HK-2 (cell line): ENCODE results near the gene DGKE.

Source experiments
- DNase-seq: peaks from one replicate; pipeline ENCODE4 v3.0.0-alpha.2; 2018; ENCODE audit not compliant: unreplicated experiment

DGKE gene

GRCh38 chr17:56849131-56849530 is 15.2 kb downstream of the DGKE start:
- DNase-seq, result no peak

- no peak for DNase-seq
Measured at GRCh38 chr17:56850591-56850990, 16.6 kb downstream of the DGKE start.

- no peak for DNase-seq
Measured at GRCh38 chr17:56851008-56851407, 17.1 kb downstream of the DGKE start.

GRCh38 chr17:56861899-56862298 is 27.9 kb downstream of the DGKE start:
- DNase-seq, result no peak

DNA sequence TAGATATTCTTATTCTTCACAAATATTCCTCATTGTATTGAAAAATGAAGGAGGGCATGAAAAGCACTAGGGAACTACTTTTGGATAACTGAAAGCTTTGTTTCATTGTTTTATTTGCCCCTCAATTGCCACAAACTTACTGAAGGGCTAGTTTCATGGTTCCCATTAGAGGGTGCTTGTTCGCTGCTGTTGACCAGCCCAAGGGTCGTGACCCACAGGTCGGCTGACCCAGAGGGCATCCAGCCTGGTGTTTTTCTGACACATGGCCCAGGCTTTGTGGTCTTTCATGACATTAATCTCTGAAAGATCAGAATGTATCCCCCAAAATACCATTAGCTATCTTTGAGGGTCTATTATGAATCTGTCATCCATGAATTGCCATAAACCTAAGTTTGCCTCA is 30.0 kb downstream of the DGKE start:
- DNase-seq, result no peak

DNA sequence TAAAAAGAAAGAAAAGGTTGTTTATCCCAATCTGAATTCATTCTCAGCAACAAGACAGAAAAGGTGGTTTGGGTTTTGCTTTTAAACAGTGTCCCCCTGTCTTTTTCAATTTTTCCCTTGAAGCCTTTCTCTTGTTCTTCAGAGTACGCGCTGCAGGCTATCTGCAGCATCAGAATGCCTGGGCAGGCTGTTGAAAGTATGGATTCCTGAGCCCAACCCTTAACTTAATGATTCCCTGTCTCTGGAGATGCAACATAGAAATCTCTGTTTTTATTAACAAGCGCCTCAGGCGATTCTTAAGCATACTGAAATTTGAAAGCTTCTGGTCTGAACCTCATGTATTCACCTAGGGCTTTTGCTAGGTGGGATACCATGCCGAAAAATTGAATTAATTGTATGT is 32.1 kb downstream of the DGKE start:
- DNase-seq, result no peak

GRCh38 chr17:56866496-56866895 is 32.5 kb downstream of the DGKE start:
- no peak for DNase-seq

DNA sequence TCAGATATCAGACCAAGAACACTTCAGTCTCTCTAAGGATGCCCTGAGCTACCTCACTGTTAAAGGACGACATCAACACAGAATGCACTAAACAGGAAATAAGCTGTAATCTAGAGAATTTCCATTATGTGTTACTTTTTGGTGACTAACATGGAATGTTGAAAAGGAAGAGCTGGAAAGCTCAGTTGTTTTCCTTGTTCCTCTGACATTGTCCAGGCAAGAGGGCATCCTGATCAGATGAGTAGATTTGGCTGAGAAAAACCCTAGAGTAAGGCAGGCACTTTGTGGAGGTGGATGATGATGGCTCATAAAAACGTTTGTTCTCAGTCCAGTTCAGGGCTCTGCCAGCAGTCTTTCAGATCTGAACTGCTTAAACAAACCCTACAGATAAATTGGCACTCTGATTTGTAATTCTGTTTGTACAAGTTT is 34.0 kb downstream of the DGKE start:
- no peak for DNase-seq

DNA sequence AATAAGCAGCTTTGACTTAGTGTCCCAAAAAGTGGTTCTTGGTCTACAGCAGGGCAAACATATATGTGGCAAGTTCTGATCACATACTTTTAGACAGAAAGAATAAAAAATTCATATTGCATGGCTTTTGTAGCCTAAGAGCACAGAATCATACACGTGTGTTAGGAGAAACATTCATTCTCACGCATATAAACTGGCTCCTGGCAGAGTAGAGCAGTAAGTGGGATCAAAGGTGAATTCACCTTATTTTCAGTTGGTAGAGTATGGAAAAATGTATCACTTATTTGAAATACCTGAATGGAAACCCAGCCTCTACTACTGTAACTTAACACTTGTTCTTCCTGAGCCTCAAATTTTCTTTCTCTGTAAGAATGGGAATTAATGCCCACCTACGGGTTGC is 34.8 kb downstream of the DGKE start:
- DNase-seq, result no peak

DNA sequence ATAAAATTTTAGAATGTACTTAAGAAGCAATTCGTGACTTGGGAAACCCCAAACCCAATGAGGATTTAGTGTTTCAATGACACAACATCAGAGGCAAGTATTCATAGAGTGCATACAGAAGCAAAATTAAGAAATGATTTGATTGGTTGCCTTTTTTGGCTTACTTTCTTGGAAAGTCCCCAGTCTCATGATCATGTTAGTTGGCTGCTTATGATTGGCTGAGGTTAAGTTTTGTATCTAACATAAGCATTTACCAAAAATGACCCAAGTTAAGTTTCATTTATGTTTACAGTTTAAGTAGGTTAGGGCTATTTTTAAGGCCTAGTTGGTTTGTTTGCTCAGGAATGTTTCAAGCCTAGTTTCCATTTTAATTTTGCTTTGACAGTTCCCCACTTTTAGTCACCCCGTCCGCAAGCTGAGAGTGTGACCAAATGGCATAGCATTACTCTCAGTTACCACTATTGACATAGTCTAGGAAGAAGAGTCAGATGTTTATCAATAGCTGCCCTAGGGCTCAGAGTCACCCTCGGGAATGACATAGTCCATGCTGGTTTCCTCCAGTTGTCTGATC is 36.2 kb downstream of the DGKE start:
- DNase-seq, result no peak

DNA sequence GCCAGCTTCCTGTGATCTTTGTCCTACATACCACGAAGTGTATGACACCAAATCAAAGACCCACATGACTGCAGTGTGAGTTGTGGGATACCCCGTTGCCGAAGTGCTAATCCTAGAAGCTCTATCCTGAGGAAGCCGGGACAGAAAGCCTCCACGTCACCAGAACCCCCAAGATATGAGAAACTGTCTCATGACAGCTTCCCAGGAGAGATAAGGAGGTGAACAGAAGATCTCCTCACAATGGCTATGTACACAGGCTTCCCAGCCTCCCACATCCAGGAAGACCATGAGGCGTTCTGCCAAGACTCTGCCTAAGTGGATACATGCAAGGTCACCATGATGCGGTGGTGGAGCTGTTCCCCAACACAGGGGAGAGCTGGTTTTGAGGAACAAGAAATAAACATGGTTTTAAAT is 42.8 kb downstream of the DGKE start:
- DNase-seq, result no peak

DNA sequence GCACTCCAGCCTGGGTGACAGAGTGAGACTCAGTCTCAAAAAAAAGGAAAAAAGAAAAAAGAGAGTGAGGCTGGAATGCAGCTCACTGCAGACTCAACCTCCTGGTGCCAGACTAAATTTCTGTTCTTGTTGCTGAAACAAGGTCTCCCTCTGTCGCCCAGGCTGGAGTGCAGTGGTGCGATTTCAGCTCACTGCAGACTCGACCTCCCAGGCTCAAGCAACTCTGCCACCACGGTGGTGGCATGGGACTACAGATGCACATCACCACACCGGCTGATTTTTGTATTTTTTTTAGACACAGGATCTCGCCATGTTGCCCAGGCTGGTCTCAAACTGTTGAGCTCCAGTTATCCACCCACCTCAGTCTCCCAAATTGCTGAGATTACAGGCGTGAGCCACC is 45.3 kb downstream of the DGKE start:
- DNase-seq, result no peak

GRCh38 chr17:56880133-56880532 is 46.2 kb downstream of the DGKE start:
- DNase-seq, result no peak

DNA sequence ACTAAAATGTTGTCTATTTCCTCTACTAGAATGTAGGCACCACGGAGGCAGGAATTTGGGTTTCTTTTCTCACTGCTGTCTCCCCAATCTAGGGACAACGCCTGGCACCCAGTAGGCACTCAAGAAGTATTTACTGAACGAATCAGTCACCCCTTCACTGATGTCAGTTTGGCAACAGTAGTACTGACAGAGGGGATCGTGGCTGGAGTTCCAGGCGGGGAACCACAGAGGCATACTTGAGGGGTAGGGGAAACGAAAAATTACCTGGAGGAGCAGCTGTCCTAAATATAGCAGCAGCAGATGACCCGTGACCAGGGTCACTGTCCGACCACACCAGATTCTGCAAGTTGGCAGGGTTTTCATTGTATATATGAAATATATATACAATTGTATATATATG is 46.6 kb downstream of the DGKE start:
- DNase-seq, result no peak

DNA sequence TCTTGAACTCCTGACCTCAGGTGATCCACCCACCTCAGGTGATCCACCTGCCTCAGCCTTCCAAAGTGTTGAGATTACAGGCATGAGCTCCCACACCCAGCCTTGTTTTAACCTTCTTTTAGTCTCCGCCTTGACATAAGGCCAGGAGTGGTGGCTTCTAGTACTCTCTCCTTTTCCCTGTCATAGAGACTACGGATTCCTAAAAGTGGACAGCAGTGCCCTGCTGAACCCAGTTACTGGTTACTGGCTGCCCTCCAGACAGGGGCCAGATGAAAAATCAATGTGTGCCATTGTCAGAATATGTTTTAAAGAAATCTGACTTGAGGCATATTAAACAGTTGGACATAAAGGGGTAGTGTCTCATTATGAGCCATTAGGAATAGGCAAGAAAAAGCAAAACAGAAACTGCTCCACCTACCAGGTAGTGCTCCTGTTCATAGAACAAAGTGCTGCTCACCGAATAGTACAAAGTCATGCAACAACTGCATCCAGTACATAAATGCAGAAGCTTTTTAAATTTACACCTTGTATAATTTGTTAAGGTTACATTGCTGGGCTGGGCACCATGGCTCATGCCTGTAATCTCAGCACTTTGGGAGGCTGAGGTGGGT is 47.8 kb downstream of the DGKE start:
- no peak for DNase-seq

- no peak for DNase-seq
Measured at GRCh38 chr17:56883616-56884015, 49.7 kb downstream of the DGKE start.

DNA sequence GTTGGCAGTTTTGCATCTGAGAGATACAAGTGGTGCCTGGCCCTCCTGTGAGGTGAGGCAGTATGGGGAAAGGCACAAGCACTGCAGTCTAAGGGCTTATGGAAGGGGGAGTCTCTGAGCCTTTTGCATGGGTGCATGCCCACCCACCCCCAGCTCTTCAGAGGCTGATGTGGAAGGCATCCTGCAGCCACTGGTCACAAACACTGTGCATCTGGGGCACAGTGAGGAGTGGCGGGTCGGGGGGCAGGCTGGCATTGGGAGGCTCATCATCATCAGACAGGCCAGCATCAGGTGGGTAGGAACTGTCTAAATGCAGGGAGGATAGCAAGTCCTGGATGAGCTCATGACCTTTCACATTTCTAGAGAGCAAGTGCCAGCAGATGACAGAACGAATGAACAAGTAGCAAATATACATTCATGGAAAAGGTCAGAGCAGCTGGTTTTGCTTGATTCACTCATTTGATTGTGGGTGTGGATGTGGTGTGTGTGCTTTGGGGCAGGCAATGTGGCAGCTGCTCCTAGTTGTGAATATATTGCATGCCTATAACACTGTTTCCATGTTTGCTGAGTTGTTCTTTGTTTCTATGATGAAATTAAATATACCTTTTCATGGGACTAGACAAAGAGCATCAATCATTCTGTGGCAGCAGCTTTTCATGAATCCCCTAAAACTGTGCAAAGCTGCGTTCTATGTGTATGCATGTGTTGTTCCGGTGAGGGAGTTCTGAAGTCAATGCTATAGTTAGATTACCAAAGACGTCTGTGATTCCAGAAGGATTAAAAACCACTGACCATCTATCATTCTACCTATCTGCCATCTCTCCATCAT is 50.7 kb downstream of the DGKE start:
- DNase-seq, result no peak

DNA sequence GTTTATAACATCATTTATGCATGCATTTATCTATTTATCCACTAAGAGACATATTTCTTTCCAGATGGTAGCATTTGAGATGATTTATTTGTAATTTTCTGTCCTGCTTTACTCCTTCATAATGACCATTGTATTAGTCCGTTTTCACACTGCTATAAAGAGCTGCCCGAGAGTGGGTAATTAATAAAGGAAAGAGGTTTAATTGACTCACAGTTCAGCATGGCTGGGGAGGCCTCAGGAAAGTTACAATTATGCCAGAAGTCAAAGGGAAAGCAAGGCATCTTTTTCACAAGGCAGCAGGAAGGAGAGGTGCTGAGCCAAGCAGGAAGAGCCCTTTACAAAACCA is 51.3 kb downstream of the DGKE start:
- DNase-seq, result no peak

DNA sequence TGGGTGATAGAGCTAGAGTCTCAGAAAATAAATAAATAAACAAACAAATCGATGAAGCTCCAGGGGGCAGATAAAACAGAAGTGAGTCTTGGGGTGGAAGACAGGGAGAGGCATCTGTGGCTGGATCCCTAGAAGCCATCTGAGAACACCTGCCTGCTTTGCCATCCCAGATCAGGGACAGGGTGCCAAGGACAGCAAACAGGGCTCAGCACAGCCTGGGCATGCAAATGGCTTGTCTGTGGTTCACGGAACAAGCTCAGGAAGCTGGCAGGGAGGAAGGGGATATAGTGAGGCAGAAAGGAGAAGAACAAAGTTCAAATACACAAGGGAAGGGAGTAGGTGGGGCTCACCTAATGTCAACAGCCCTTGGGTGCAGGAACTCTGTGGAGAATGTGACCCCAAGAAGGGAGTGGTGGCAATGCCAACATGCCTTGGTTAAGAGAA is 52.4 kb downstream of the DGKE start:
- no peak for DNase-seq

DNA sequence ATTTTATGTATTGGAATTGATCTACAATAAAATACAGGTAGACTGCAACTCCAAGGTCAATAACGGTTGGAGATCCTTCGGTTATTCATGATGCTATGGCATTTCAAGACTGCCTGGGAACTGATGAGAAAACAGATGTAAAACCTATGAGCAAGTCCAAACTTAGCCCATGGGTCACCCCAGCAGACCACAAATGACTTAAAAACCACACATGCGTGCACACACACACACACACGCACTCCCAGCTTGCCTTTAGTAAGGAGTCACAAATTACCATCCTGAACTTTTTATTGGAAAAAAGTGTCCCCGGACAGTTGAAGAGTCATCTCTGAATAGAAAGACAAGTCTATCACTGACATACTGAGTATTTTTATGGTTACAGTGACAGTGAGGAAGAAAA is 53.2 kb downstream of the DGKE start:
- DNase-seq, result no peak

DNA sequence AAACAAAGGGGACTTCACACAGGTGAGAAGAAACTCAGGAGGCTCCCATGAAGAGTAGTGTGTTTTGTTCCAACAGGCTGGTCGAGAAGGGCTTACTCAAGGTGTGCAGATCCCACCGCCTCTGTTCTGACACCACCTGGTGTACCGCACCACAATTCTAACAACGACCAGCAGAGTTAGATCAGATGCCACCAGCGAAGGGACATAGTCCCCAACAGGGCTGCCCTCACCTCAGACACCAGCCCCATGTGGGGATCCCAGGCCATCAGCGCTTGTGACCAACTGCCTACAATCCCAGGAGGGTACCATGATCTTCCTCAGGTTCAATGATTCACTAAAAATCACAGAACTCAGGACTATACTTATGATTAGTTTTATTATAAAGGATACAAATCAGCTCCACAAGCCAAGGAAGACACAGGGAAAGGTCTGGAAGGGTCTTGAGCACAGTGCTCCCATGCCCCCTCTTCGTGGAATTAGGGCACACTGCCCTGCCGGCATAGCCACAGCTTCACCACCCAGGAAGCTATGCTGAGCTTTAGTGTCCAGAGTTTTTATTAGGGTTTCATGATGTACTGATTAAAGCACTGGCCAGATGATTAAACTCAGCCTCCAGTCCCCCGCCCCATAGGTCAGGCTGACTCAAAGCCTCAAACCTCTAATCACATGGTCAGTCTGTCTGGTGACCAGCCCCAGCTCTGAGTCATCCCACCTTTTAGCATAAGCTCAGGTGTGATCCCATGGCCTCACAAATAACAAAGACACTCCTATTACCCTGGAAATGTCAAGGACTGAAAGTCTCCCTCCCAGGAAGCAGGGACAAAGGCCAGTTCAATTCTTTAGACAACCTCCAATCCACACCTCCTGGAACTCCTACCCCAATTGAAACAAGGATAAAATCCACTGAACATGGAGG is 53.9 kb downstream of the DGKE start:
- DNase-seq, result no peak

- no peak for DNase-seq
Measured at GRCh38 chr17:56890390-56890789, 56.4 kb downstream of the DGKE start.
